SK-N-MC (cell line): ENCODE measurements around the gene CER1.

Experiments used
- EZH2 ChIP-seq: fragments of 200-600 bp; sonication (generic); IDR thresholded peaks from one replicate; pipeline ENCODE4 v1.6.1; 2017; ENCODE audit warnings: antibody characterized with exemption
- POLR2AphosphoS5 ChIP-seq: IDR thresholded peaks from 2 replicates; pipeline ENCODE4 v1.6.1; 2012; ENCODE audit warnings: mild to moderate bottlenecking, low read depth, low read length, borderline replicate concordance

GRCh38 chr9:14752271-14752670, 29.7 kb upstream of the CER1 start:
- no peak for TF ChIP-seq POLR2AphosphoS5
- no peak for TF ChIP-seq EZH2
